Liver (tissue), 9 donors: ENCODE measurements around the gene JMY. TPM values are rescaled to one million over a fixed set of nuclear protein-coding genes. Genes with fewer than 3 reads are reported as not detected.

Experiments
- DNase-seq: peaks from one replicate; pipeline ENCODE4 v3.0.0-alpha.2; 2017; ENCODE audit warnings: low spot score
- H3K27ac ChIP-seq, 2 donors: one replicate each; pipeline ENCODE4 v1.7.0; 2013; ENCODE audit warnings: inconsistent platforms in 2 of 2, low read length in 2 of 2, control low read depth in 1 of 2, low read depth in 1 of 2, mild to moderate bottlenecking in 1 of 2
- H3K27me3 ChIP-seq, 4 donors: one replicate each; pipeline versions ENCODE4 v1.6.1 to v1.7.0; 2013; ENCODE audit warnings: low read length in 3 of 4, inconsistent platforms in 1 of 4, mild to moderate bottlenecking in 1 of 4, moderate library complexity in 1 of 4; ENCODE audit not compliant: control insufficient read depth in 4 of 4, insufficient read depth in 4 of 4
- H3K36me3 ChIP-seq, 4 donors: one replicate each; pipeline versions ENCODE4 v1.6.1 to v1.7.0; 2013; ENCODE audit warnings: low read length in 3 of 4, mild to moderate bottlenecking in 3 of 4, low read depth in 1 of 4, moderate library complexity in 1 of 4; ENCODE audit not compliant: control insufficient read depth in 4 of 4, insufficient read depth in 3 of 4
- H3K4me1 ChIP-seq, 4 donors: one replicate each; pipeline versions ENCODE4 v1.6.1 to v1.7.0; 2013; ENCODE audit warnings: low read length in 3 of 4, mild to moderate bottlenecking in 3 of 4, moderate library complexity in 1 of 4; ENCODE audit not compliant: control insufficient read depth in 4 of 4, insufficient read depth in 4 of 4
- H3K4me3 ChIP-seq, 3 donors: one replicate each; pipeline versions ENCODE4 v1.6.1 to v1.7.0; 2013; ENCODE audit warnings: low read length in 3 of 3, control low read depth in 1 of 3, low read depth in 1 of 3, mild to moderate bottlenecking in 1 of 3
- H3K9ac ChIP-seq, 2 donors: one replicate each; pipeline ENCODE4 v1.7.0; 2013; ENCODE audit warnings: low read length in 2 of 2, mild to moderate bottlenecking in 2 of 2, moderate library complexity in 2 of 2, control low read depth in 1 of 2, low read depth in 1 of 2
- H3K9me3 ChIP-seq, 4 donors: one replicate each; pipeline versions ENCODE4 v1.6.1 to v1.7.0; 2013; ENCODE audit warnings: low read length in 3 of 4; ENCODE audit not compliant: control insufficient read depth in 4 of 4
- ATF3 ChIP-seq: IDR thresholded peaks from 2 replicates; pipeline ENCODE4 v1.6.1; 2016; ENCODE audit warnings: antibody characterized with exemption
- CTCF ChIP-seq: fragments of 150-350 bp; IDR thresholded peaks from 2 replicates; pipeline ENCODE4 v1.5.1; 2017; ENCODE audit warnings: improper control_type of control experiment, low read depth, low read length; ENCODE audit not compliant: missing input control
- FOXA1 ChIP-seq: IDR thresholded peaks from 2 replicates; pipeline ENCODE4 v1.6.1; 2016; ENCODE audit warnings: antibody characterized with exemption
- FOXA2 ChIP-seq: IDR thresholded peaks from 2 replicates; pipeline ENCODE4 v1.6.1; 2016; ENCODE audit warnings: antibody characterized with exemption
- GABPA ChIP-seq, 2 donors: IDR thresholded peaks in 1 of 2; conservative IDR thresholded peaks in 1 of 2; 2 replicates each; pipeline ENCODE4 v1.6.1; 2016; ENCODE audit warnings: antibody characterized with exemption in 2 of 2, mild to moderate bottlenecking in 1 of 2, moderate library complexity in 1 of 2
- HNF4A ChIP-seq, 2 donors: conservative IDR thresholded peaks; 2 replicates each; pipeline ENCODE4 v1.6.1; 2016; ENCODE audit warnings: antibody characterized with exemption in 2 of 2, mild to moderate bottlenecking in 2 of 2
- RAD21 ChIP-seq, 2 donors: IDR thresholded peaks; 2 replicates each; pipeline ENCODE4 v1.6.1; 2016; ENCODE audit warnings: antibody characterized with exemption in 2 of 2, mild to moderate bottlenecking in 2 of 2
- REST ChIP-seq: IDR thresholded peaks from 2 replicates; pipeline ENCODE4 v1.6.1; 2016; ENCODE audit warnings: antibody characterized with exemption, mild to moderate bottlenecking
- SP1 ChIP-seq: IDR thresholded peaks from 2 replicates; pipeline ENCODE4 v1.6.1; 2018; ENCODE audit warnings: antibody characterized with exemption, mild to moderate bottlenecking
- TAF1 ChIP-seq: conservative IDR thresholded peaks from 2 replicates; pipeline ENCODE4 v1.6.1; 2016; ENCODE audit warnings: antibody characterized with exemption, mild to moderate bottlenecking
- YY1 ChIP-seq: IDR thresholded peaks from 2 replicates; pipeline ENCODE4 v1.6.1; 2016; ENCODE audit warnings: antibody characterized with exemption, mild to moderate bottlenecking
- WGBS: extraction: QIAGEN DNeasy Blood & Tissue Kit; methylation state at CpG from one replicate; pipeline ENCODE4 v1.1.7; 2013; 5-methylcytosine and 5-hydroxymethylcytosine counted together
- polyA plus RNA-seq, 2 donors: library from polyadenylated mRNA; stranded (reverse) in 1 of 2; unstranded in 1 of 2; fragments of 200-250 nt in 1 of 2; fragments of >200 nt in 1 of 2; fragmentation: Nextera tagmentation in 1 of 2; extraction: Ambion mirVana in 1 of 2; gene quantifications; one replicate each; pipeline versions ENCODE4 v1.2.1 to v1.2.3, GENCODE V29; 2013 to 2015
- total RNA-seq, 2 donors: library from RNA; depleted of rRNA; stranded (reverse); fragments of >200 nt; gene quantifications; one replicate each; pipeline ENCODE4 v1.2.3, GENCODE V29; 2014
- TF ChIP-seq, protein P1 (sequence below): IDR thresholded peaks from 2 replicates; pipeline ENCODE4 v1.6.1; 2016; ENCODE audit warnings: antibody characterized with exemption
- donor health status: healthy.
- donor health status: healthy.
- donor health status: healthy.
- donor health status: healthy.
- donor health status: healthy.

JMY gene, protein sequence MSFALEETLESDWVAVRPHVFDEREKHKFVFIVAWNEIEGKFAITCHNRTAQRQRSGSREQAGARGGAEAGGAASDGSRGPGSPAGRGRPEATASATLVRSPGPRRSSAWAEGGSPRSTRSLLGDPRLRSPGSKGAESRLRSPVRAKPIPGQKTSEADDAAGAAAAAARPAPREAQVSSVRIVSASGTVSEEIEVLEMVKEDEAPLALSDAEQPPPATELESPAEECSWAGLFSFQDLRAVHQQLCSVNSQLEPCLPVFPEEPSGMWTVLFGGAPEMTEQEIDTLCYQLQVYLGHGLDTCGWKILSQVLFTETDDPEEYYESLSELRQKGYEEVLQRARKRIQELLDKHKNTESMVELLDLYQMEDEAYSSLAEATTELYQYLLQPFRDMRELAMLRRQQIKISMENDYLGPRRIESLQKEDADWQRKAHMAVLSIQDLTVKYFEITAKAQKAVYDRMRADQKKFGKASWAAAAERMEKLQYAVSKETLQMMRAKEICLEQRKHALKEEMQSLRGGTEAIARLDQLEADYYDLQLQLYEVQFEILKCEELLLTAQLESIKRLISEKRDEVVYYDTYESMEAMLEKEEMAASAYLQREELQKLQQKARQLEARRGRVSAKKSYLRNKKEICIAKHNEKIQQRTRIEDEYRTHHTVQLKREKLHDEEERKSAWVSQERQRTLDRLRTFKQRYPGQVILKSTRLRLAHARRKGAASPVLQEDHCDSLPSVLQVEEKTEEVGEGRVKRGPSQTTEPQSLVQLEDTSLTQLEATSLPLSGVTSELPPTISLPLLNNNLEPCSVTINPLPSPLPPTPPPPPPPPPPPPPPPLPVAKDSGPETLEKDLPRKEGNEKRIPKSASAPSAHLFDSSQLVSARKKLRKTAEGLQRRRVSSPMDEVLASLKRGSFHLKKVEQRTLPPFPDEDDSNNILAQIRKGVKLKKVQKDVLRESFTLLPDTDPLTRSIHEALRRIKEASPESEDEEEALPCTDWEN
- 1 to 10 TPM; 8.6 to 9.7 TPM for total RNA-seq
- polyA plus RNA-seq: 1 to 10 TPM; 2.4 to 3.8 TPM

GRCh38 chr5:79235634-79236361 lies at the start of gene JMY:
Gene JMY (plus strand): TSS chr5:79236131. CDS start chr5:79236651, 520 bp downstream.
- Histone ChIP-seq H3K4me3 (peak within 1 kb of the TSS; percentile 76 to 92 (median 87)), H3K27me3 (no peaks in the 10 kb centered on the region), H3K9ac (peak within 1 kb of the TSS; percentile 91 to 97), H3K9me3 (no peaks in the 10 kb centered on the region), H3K4me1 (peaks cover 4 to 27% (median 6%) of the 10 kb centered on the region in 4 donors), H3K36me3 (no peaks in the 10 kb centered on the region), H3K27ac (peak within 1 kb of the TSS; percentile 98)
- WGBS: under 1% methylated on average over 83 of the region's 83 CpGs
- DNase-seq: peak; percentile 84
- TF ChIP-seq, protein P1, sequence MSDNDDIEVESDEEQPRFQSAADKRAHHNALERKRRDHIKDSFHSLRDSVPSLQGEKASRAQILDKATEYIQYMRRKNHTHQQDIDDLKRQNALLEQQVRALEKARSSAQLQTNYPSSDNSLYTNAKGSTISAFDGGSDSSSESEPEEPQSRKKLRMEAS: peak; percentile 23
- no peak for TF ChIP-seq HNF4A (conservative IDR thresholded peaks at IDR 0.05)
- TF ChIP-seq FOXA2: no peak
- peak; percentile 9 for TF ChIP-seq ATF3
- TF ChIP-seq REST: peak; percentile 54
- peak; percentile 2 for TF ChIP-seq SP1
- TF ChIP-seq FOXA1: no peak
- no peak for TF ChIP-seq GABPA (IDR thresholded peaks at IDR 0.05 in 1 of 2, conservative IDR thresholded peaks at IDR 0.05 in 1 of 2)
- no peak for TF ChIP-seq RAD21 (IDR thresholded peaks at IDR 0.05)
- TF ChIP-seq YY1: peak; percentile 70
- TF ChIP-seq TAF1: peak; percentile 65
- no peak for TF ChIP-seq CTCF
